Activated CD4-positive, alpha-beta T cell treated with anti-CD3 and anti-CD28 coated beads, Interleukin-2, amount 50 U/mL, for 24 hours (primary cell): ENCODE measurements around the gene HSPBP1.
A peak's percentile ranks its signal among the peaks of the same experiment; 100 is the strongest.

Experiments
- DNase-seq, 2 donors: peaks; one replicate each; pipeline ENCODE4 v3.0.0-alpha.2; 2020; ENCODE audit warnings: low read depth in 1 of 2, low spot score in 1 of 2

The HSPBP1 gene

DNA sequence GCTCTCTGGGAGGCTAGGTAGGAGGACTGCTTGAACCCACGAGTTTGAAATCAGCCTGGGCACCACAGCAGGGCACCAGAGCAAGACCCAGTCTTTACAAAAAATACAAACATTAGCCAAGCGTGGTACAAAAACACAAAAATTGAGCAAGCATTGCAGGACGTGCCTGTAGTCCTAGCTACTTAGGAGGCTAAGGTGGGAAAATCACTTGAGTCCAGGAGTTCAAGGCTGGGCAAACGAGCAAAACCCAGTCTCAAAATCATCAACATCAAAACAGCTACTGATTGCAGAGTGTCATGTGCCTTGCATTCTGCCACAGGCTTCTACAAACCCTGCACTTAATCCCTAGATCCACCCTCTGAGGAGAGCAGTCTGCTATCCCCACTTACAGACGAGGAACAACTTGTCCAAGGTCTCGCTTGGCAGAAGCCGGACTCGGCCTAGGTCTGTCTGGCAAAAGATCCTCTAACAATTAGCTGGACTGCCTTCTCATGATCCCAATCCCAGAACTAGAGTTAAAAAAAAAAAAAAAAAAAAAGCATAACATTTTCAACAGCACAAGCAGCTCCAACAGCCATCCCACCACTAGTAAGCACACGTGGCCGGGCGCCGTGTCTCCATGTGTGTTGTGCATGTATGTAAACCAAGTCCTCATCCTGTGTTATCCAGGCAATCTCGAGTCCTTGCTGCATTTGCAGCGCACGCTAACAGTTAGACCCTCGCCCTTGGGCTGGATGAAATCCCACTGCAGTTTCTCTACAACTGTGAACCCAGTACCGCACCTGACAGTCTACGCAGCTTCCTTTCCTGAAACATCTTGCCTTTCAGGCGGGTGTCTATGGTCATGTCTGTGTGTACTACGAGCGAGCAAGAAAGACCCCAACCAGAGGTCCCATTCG lies 23.1 kb downstream of the HSPBP1 start:
- no peak for DNase-seq

DNA sequence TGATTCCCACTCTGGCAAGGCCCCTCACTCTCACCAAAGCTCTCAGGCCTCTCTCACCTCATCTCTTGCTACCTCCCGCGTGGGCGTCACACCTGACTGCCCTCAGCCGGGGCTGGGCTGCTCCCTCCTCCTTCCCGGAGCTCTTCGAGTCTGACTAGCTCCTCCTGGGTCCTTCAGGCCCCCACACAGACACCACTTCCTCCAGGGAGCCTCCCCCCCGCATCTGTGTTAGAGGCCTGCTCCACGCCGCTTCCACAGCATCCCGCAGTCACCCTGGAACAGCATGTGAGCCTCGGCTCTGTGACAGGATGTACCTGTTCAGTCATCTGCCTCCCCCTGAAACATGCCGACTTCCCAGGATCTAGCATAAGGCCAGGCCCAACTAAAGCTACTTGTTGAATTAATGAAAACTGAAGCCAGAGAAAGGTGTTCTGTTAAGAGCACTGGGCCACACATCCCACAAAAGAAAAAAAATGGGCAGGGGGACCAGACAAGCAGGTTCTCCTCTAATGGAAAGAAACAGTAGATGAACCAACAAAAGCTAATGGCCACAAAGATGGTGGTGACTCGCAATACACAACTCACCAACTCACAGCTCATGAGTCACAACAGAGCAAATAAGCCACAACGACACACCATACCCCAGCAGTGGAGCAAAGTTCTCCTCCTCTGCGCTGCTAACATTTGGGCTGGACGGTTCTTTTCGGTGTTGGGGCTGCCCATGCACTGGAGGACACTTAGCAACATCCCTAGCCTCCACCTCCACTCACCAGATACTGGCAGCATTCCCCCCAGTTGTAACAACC lies 24.1 kb downstream of the HSPBP1 start:
- peak in 1 of 2 donors; percentile 36 for DNase-seq

DNA sequence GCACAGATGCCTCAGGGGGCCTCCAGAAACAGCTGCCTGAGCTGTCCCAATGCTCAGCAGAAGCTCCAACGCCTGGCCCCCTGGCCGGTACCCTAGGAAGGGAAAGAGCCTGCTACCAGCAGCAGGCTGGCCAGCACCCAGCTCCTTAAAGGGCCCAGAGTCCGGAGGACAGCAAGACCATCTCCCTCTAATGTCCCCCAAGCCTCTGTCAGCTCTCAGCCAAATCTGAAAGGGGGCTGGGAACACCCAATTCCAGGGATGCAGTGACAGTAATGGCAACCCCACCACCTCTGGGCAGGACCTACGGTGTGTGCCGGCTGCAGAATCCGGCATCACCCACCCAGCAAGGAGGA lies 25.3 kb downstream of the HSPBP1 start:
- DNase-seq: no peak

- peak; percentile 30 to 49 for DNase-seq
Measured at GRCh38 chr19:55253842-55254624, 25.9 kb downstream of the HSPBP1 start.

DNA sequence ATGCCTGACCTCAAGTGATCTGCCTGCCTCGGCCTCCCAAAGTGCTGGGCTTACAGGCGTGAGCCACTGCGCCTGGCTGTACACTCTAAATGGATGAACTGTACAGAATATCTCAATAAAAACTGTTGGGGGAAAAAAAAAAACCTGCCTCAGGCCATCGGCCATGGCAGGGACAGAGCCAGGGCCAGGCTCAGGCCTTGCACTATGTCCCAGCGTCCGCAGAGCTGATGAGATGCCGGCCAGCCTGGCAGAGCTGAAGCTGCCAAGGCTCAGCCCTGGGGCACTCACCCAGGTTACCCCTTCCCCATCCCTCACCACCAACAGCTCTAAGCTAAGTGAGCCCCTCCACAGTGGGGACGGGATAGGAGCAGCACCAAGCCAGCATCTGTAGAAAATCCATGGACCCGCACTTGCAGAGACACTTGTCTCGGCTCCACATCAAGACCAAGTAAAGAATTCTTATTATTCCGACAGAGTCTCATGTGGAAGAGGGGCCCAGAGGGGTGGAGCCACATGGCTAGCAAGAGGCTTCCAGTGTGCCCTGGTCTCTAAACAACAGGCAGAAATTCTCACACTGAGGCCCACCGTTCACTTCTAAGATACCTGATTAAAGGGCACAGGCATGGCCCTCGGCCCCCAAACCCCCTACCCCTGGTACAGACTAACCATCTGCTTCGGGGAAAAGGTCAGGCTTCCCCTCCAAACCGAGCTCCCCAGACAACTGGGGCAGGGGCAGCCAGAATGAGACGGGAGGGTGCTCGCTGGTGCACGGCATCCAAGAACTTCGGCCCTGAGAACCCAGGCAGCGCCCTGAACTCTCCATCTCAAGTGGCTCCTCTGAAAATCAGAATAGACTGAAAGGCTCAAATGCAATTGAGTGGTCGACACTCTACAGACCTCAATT lies 26.9 kb downstream of the HSPBP1 start:
- DNase-seq: no peak

- no peak for DNase-seq
Measured at GRCh38 chr19:55251341-55252081, 28.4 kb downstream of the HSPBP1 start.

GRCh38 chr19:55250262-55251036 lies 29.5 kb downstream of the HSPBP1 start:
- no peak for DNase-seq

DNA sequence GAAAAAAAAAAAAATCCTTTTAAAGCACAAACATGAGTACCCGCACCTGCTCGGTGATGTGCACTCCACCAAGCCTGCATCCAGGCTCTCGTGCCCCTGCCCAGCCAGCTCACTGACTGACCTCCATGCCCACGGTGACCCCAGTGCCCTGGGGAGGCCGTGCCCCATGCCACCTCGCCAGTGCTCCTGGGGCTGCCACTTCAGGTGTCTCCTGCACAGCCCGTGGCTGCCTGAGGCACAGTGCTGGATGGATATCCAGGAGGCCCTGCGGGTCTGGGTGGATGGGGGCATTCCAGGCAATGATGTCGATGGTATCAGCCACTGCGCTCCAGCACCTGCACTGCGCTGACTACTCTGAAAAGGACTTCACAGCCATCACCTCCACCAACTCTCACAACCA lies 30.1 kb downstream of the HSPBP1 start:
- no peak for DNase-seq

DNA sequence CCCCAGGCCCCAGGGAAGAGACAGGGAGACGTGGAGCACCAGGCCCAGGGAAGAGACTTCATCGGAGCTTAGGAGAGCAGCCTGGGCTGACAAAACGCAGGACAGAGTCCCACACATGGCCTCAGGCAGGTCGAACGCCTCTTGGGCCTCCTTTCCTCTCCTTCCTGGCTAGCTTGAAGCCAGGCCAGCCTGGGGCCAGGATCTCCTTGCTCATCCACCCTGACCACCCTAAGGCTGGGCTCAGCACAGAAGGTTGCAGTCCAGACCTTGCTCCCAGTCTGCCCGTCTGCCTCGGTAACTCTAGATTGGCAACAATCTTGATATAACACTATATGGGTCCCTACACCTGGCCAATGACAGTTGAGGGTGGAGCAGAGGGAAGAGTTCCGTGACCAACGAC lies 31.2 kb downstream of the HSPBP1 start:
- no peak for DNase-seq

- DNase-seq: no peak
Measured at GRCh38 chr19:55248166-55248675, 31.7 kb downstream of the HSPBP1 start.

- no peak for DNase-seq
Measured at GRCh38 chr19:55247621-55248099, 32.2 kb downstream of the HSPBP1 start.

DNA sequence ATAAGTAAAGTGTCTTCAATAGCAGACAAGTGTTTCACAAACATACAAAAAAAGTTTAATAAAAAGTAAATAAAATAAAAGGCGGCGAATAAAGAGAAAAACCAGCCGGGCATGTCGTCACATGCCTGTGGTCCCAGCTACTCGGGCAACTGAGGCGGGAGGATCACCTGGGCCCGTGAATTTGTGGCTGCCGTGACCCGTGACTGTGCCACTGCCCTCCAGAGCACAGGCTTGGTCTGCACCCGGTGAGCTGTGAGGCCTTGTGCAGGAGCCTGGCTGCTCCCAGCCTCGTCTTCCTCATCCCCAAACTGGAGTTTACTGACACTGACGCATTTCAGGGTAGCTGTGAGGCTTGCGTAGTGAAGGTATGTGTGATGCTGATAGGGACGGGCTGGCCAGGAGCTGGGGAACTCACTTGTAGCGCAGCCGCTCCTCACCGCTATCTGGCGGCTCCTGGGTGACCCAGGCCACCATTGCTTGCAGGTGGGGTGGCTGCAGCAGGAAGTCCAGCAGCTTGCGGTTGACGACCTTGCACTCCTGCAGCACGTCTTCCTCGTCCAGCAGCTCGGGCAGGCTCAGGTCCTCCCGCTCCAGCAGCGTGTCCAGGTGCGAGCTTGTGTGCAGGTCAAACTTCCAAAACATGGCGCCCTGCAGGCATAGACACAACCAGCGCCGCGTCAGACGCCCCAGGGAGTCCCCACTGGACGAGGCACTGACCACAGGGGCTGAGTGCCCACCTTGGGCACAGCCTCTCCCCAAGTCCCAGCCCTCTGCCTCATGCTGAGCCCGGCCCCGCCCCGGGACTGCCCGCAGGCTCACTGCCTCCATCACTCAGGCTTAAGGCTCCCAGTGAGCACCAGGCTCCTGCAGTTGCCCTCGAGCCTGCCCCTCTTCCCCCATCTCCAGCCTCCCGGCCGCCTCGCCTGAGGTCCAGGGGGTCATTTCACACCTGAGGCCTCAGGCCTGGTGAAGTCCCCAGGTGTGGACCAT lies 33.2 kb downstream of the HSPBP1 start:
- DNase-seq: no peak

- no peak for DNase-seq
Measured at GRCh38 chr19:55245236-55245904, 34.5 kb downstream of the HSPBP1 start.

GRCh38 chr19:55244004-55244680 lies 35.8 kb downstream of the HSPBP1 start:
- DNase-seq: no peak

GRCh38 chr19:55242517-55242916 lies 37.4 kb downstream of the HSPBP1 start:
- no peak for DNase-seq

DNA sequence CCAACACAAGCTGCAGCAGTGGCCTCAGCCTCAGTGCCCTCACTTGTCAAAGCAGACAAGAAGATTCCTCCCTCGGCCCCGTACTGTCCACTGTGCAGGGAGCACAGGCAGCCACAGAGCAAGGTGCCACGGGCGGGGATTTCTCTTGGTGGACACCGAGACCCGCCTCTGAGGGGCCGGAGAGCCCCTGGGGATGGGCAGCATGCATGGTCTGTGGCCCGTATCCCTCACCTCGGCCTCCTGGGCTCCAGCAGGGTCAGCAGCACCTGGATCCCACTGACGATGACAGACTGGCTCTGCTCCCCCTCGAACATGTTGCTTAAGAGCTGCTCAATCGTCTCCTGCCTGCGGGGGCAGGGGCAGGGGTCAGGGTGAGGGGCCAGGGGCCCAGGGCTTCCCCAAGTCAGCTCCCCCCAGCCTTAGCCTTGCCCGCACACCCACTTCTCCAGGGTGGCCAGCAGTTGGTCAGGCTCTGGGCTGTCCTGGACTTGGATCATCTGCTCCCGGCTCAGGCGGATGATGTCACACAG lies 37.9 kb downstream of the HSPBP1 start:
- no peak for DNase-seq
